Subcutaneous adipose tissue (tissue), 4 donors: ENCODE data around the gene COL27A1. TPM values are rescaled to one million over a fixed set of nuclear protein-coding genes. Genes with fewer than 3 reads are reported as not detected.

Experiments used
- total RNA-seq, 4 donors: library from RNA; depleted of rRNA; stranded (reverse); fragments of >200 nt; gene quantifications; one replicate each; pipeline ENCODE4 v1.1.0, GENCODE V29; 2016
- TF ChIP-seq, protein P1 (sequence below): fragments of 450-650 bp; IDR thresholded peaks from one replicate; pipeline ENCODE4 v1.5.1; 2016; ENCODE audit warnings: low read depth, mild to moderate bottlenecking, control low read depth, antibody characterized with exemption, moderate library complexity

Gene COL27A1
- total RNA-seq, 4 donors from 2014 or later, result 1.0 to 7.7 (median 4.4) TPM

DNA sequence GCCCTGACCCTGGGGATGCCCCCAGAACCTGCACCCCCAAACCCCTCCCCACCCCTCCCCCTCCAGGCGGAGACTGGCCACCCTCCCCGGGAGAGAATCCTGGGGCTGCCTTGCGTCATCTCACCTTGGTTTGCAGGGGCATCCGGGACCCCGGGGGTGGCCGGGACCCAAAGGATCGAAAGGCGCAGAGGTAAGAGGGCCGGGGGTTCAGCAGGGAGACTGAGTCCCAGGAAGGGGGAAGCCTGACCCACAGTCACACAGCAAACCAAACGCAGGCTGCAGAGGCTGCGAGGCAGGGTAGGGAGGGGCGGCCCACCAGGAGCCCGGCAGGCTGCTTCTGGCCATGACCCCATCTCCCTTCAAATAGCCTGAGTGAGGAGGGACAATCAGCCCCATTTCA lies 133.8 kb downstream of the COL27A1 start:
- TF ChIP-seq, protein P1, sequence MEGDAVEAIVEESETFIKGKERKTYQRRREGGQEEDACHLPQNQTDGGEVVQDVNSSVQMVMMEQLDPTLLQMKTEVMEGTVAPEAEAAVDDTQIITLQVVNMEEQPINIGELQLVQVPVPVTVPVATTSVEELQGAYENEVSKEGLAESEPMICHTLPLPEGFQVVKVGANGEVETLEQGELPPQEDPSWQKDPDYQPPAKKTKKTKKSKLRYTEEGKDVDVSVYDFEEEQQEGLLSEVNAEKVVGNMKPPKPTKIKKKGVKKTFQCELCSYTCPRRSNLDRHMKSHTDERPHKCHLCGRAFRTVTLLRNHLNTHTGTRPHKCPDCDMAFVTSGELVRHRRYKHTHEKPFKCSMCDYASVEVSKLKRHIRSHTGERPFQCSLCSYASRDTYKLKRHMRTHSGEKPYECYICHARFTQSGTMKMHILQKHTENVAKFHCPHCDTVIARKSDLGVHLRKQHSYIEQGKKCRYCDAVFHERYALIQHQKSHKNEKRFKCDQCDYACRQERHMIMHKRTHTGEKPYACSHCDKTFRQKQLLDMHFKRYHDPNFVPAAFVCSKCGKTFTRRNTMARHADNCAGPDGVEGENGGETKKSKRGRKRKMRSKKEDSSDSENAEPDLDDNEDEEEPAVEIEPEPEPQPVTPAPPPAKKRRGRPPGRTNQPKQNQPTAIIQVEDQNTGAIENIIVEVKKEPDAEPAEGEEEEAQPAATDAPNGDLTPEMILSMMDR, result no peak

- TF ChIP-seq, protein P1, result no peak
Measured at GRCh38 chr9:114289571-114290481, 134.5 kb downstream of the COL27A1 start.

GRCh38 chr9:114290561-114290986 lies 135.2 kb downstream of the COL27A1 start:
- TF ChIP-seq, protein P1, result no peak

GRCh38 chr9:114291064-114291474 lies 135.7 kb downstream of the COL27A1 start:
- TF ChIP-seq, protein P1, result no peak

DNA sequence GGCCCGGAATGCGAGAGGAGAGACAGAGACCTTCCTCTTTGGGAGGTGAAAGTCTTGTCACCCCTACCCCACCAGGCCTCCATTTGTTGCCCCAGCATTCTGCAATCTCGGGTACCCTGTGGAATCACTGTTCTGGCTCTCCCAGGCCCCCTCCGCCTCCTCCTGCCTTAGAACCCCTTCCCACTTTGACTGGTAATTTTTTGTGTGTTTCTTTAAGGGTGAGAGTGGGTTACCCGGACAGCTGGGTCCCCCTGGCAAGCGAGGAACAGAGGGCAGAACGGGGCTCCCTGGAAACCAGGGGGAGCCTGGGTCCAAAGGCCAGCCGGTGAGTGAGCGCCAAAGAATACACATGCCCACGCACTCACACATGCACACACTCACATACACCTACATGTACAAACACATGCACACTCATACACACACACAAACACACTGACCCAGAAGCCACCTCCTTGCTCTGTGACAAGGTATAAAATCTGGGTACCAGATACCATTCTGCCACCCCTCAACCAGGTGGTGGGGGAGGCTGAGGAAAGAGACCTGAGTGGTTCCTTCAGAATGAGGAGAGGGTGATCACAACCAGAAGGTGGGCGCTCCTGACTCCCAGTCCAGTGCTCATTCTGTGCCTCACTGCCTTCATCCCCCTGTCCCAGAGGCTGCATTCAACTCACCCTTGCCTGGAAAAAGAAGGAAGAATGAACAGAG lies 136.7 kb downstream of the COL27A1 start:
- TF ChIP-seq, protein P1, result no peak

DNA sequence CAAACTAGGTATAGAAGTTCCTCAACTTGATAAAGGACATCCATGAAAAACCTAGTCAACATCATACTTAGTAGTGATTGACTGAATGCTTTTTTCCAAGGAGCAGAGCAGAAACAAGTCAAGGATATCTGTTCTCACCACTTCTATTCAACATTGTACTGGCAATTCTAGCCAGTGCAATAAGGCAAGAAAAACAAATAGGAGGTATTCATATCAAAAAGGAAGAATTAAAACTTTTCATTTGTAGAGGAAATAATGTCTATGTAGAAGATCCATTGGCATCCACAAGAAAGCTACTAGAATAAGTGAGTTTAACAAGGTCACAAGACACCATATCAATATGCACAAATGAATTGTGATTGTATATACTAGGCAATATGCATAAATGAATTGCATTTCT lies 139.3 kb downstream of the COL27A1 start:
- TF ChIP-seq, protein P1, result no peak

GRCh38 chr9:114296338-114296737 lies 141.0 kb downstream of the COL27A1 start:
- TF ChIP-seq, protein P1, result no peak
